Thymus (tissue), 11 donors: ENCODE data around the gene PRRC2B. TPM values are rescaled to one million over a fixed set of nuclear protein-coding genes. Genes with fewer than 3 reads are reported as not detected.

Experiments used
- DNase-seq, 9 donors: peaks; one replicate each; pipeline ENCODE4 v3.0.0-alpha.2; 2013; ENCODE audit warnings: low spot score in 9 of 9, low read depth in 6 of 9, missing footprints in 1 of 9
- H3K27ac ChIP-seq, 2 donors: one replicate each; pipeline ENCODE4 v1.5.1; 2013; ENCODE audit warnings: control low read depth in 1 of 2, low read depth in 1 of 2, low read length in 1 of 2, mild to moderate bottlenecking in 1 of 2, moderate library complexity in 1 of 2
- H3K27me3 ChIP-seq, 2 donors: one replicate each; pipeline ENCODE4 v1.5.1; 2013; ENCODE audit warnings: low read length in 1 of 2; ENCODE audit not compliant: control insufficient read depth in 2 of 2, insufficient read depth in 1 of 2
- H3K36me3 ChIP-seq, 2 donors: one replicate each; pipeline ENCODE4 v1.5.1; 2013; ENCODE audit warnings: low read length in 1 of 2, mild to moderate bottlenecking in 1 of 2, moderate library complexity in 1 of 2; ENCODE audit not compliant: control insufficient read depth in 2 of 2, insufficient read depth in 2 of 2
- H3K4me1 ChIP-seq, 2 donors: one replicate each; pipeline ENCODE4 v1.5.1; 2013; ENCODE audit warnings: low read length in 2 of 2; ENCODE audit not compliant: control insufficient read depth in 2 of 2, insufficient read depth in 2 of 2
- H3K4me3 ChIP-seq, 2 donors: one replicate each; pipeline ENCODE4 v1.5.1; 2013; ENCODE audit warnings: low read length in 2 of 2, control low read depth in 1 of 2, mild to moderate bottlenecking in 1 of 2
- H3K9me3 ChIP-seq, 2 donors: one replicate each; pipeline ENCODE4 v1.5.1; 2013; ENCODE audit warnings: low read length in 1 of 2, mild to moderate bottlenecking in 1 of 2; ENCODE audit not compliant: control insufficient read depth in 2 of 2, insufficient read depth in 1 of 2
- WGBS: extraction: QIAGEN DNeasy Blood & Tissue Kit; methylation state at CpG from one replicate; pipeline ENCODE4 v1.1.7; 2013; 5-methylcytosine and 5-hydroxymethylcytosine counted together
- polyA plus RNA-seq: library from polyadenylated mRNA; stranded (reverse); fragments of 200-250 nt; gene quantifications from one replicate; pipeline ENCODE4 v1.2.3, GENCODE V29; 2013
- total RNA-seq: library from RNA; stranded (reverse); fragments of 120-200 nt; gene quantifications from one replicate; pipeline ENCODE4 v1.2.4, GENCODE V29; 2013
- donor health status: healthy.

The PRRC2B gene
- total and polyA plus RNA-seq, 2 donors, result 23.0 to 73.5 TPM

- DNase-seq, result no peak
- WGBS, result 96% methylated on average over 7 of the region's 7 CpGs
- Histone ChIP-seq H3K4me1 (peaks cover 25 to 47% of the 10 kb centered on the region in 2 donors), H3K27ac (no peak overlapping the region), H3K4me3 (no peak overlapping the region), H3K36me3 (peaks cover 51 to 60% of the 10 kb centered on the region in 2 donors), H3K27me3 (peaks cover 0 to 9% of the 10 kb centered on the region in 2 donors), H3K9me3 (peaks cover 0 to 9% of the 10 kb centered on the region in 2 donors)
These were observed 105.4 kb downstream of the PRRC2B start for GRCh38 chr9:131499254-131499767.

- H3K4me1 ChIP-seq, result peaks cover 26 to 48% of the 10 kb centered on the region in 2 donors
- H3K36me3 ChIP-seq, result peaks cover 41 to 49% of the 10 kb centered on the region in 2 donors
- H3K27me3 ChIP-seq, result peaks cover 0 to 9% of the 10 kb centered on the region in 2 donors
- H3K9me3 ChIP-seq, result peaks cover 0 to 9% of the 10 kb centered on the region in 2 donors
- H3K4me3 ChIP-seq, result no peak overlapping the region
- 27% methylated on average over 12 of the region's 12 CpGs for WGBS
- DNase-seq, result peak in 8 of 9 donors; percentile 23 to 78 (median 46)
- H3K27ac ChIP-seq, result peak overlapping the region; percentile 66 to 82
These were observed 106.5 kb downstream of the PRRC2B start for GRCh38 chr9:131500377-131500776.

- WGBS, result 68% methylated on average over 5 of the region's 5 CpGs
- peak in 1 of 9 donors; percentile 29 for DNase-seq
- peak overlapping the region; percentile 66 to 82 for H3K27ac ChIP-seq
- peaks cover 26 to 48% of the 10 kb centered on the region in 2 donors for H3K4me1 ChIP-seq
- peaks cover 0 to 9% of the 10 kb centered on the region in 2 donors for H3K9me3 ChIP-seq
- no peak overlapping the region for H3K4me3 ChIP-seq
- H3K36me3 ChIP-seq, result peaks cover 35 to 43% of the 10 kb centered on the region in 2 donors
- H3K27me3 ChIP-seq, result peaks cover 0 to 9% of the 10 kb centered on the region in 2 donors
These were observed 107.2 kb downstream of the PRRC2B start for GRCh38 chr9:131500939-131501541.

GRCh38 chr9:131502781-131503625 is 109.1 kb downstream of the PRRC2B start, which contains the start of gene POMT1:
POMT1 (plus strand) TSS chr9:131502918; CDS start chr9:131504219, 1,301 bp downstream.
- H3K4me1 ChIP-seq, result peaks cover 26 to 48% of the 10 kb centered on the region in 2 donors
- peak within 1 kb of the TSS; percentile 77 to 88 for H3K4me3 ChIP-seq
- peaks cover 0 to 9% of the 10 kb centered on the region in 2 donors for H3K27me3 ChIP-seq
- peak within 1 kb of the TSS; percentile 84 to 88 for H3K27ac ChIP-seq
- DNase-seq, result peak; percentile 68 to 94 (median 85)
- WGBS, result under 1% methylated on average over 83 of the region's 83 CpGs
- H3K36me3 ChIP-seq, result peaks cover 25 to 37% of the 10 kb centered on the region in 2 donors
- H3K9me3 ChIP-seq, result peaks cover 0 to 9% of the 10 kb centered on the region in 2 donors

GRCh38 chr9:131503626-131504465 is 110.0 kb downstream of the PRRC2B start:
- DNase-seq, result peak in 2 of 9 donors; percentile 13 to 39
- Histone ChIP-seq H3K36me3 (peaks cover 17 to 30% of the 10 kb centered on the region in 2 donors), H3K27me3 (peaks cover 0 to 9% of the 10 kb centered on the region in 2 donors), H3K9me3 (peaks cover 0 to 9% of the 10 kb centered on the region in 2 donors), H3K4me1 (peaks cover 26 to 48% of the 10 kb centered on the region in 2 donors), H3K27ac (no peak overlapping the region), H3K4me3 (peak overlapping the region; percentile 77 to 88)
- 38% methylated on average over 32 of the region's 32 CpGs for WGBS

GRCh38 chr9:131505012-131505411 is 111.1 kb downstream of the PRRC2B start:
- peaks cover 14 to 28% of the 10 kb centered on the region in 2 donors for H3K36me3 ChIP-seq
- H3K4me1 ChIP-seq, result peaks cover 20 to 40% of the 10 kb centered on the region in 2 donors
- no peak overlapping the region for H3K4me3 ChIP-seq
- H3K27ac ChIP-seq, result no peak overlapping the region
- 99% methylated on average over 8 of the region's 8 CpGs for WGBS
- peaks cover 0 to 9% of the 10 kb centered on the region in 2 donors for H3K27me3 ChIP-seq
- H3K9me3 ChIP-seq, result peaks cover 0 to 9% of the 10 kb centered on the region in 2 donors
- DNase-seq, result no peak

- H3K36me3 ChIP-seq, result peaks cover 69 to 73% of the 10 kb centered on the region in 2 donors
- no peak for DNase-seq
- 87% methylated on average over 7 of the region's 7 CpGs for WGBS
- no peaks in the 10 kb centered on the region for H3K27me3 ChIP-seq
- peaks cover 8 to 12% of the 10 kb centered on the region in 2 donors for H3K4me1 ChIP-seq
- H3K4me3 ChIP-seq, result no peak overlapping the region
- no peaks in the 10 kb centered on the region for H3K9me3 ChIP-seq
- no peak overlapping the region for H3K27ac ChIP-seq
These were observed 117.5 kb downstream of the PRRC2B start for GRCh38 chr9:131511416-131511815.

- Histone ChIP-seq H3K9me3 (no peaks in the 10 kb centered on the region), H3K4me3 (no peak overlapping the region), H3K4me1 (peaks cover 8 to 12% of the 10 kb centered on the region in 2 donors), H3K36me3 (peaks cover 73 to 76% of the 10 kb centered on the region in 2 donors), H3K27ac (no peak overlapping the region), H3K27me3 (no peaks in the 10 kb centered on the region)
- over 99% methylated on average over 6 of the region's 6 CpGs for WGBS
- DNase-seq, result no peak
These were observed 118.0 kb downstream of the PRRC2B start for GRCh38 chr9:131511880-131512279.
